Motor neuron (in vitro differentiated cells): ENCODE data around the gene VMP1. TPM values are rescaled to one million over a fixed set of nuclear protein-coding genes. Genes with fewer than 3 reads are reported as not detected.
"Not testable (repeated sequence)": the region's sequence is repeated elsewhere in the genome, so short reads cannot be mapped to it uniquely, and the experiment has no call there.

Experiments used
- ATAC-seq, 8 experiments: fragments of 200-7000 bp; cut with Tn5 transposase; replicated peaks in 6 of 8; 2 replicates each; pipeline ENCODE4 v1.8.0; 2021; ENCODE audit warnings: mild to moderate bottlenecking in 8 of 8, moderate library complexity in 8 of 8
- H3K27ac ChIP-seq, 2 donors: fragments of 250-450 bp; sonication (Bioruptor Pico); 2 replicates each; pipeline ENCODE4 v1.9.0; 2021; ENCODE audit warnings: antibody characterized with exemption in 2 of 2, mild to moderate bottlenecking in 2 of 2, moderate library complexity in 1 of 2
- H3K4me1 ChIP-seq, 2 donors: fragments of 250-450 bp; sonication (Bioruptor Pico); replicated peaks in 1 of 2; 2 replicates each; pipeline ENCODE4 v1.6.1; 2021; ENCODE audit warnings: antibody characterized with exemption in 2 of 2, mild to moderate bottlenecking in 2 of 2, moderate library complexity in 1 of 2
- H3K4me3 ChIP-seq, 5 donors: fragments of 250-450 bp; sonication (Bioruptor Pico); 2 replicates each; pipeline ENCODE4 v1.9.0; 2021; ENCODE audit warnings: antibody characterized with exemption in 5 of 5, mild to moderate bottlenecking in 5 of 5, moderate library complexity in 4 of 5
- WGBS, 10 experiments: fragments of 450-650 bp; shearing (Covaris generic); methylation state at CpG; one replicate each; pipeline ENCODE4 v1.0.0; 2022; 5-methylcytosine and 5-hydroxymethylcytosine counted together
- in situ Hi-C, 9 experiments: fragments of 400-800 bp; cut with MboI; loops; one replicate each; pipeline ENCODE4 v1.15.0; 2021; ENCODE audit warnings: low sequenced_read_pairs in 9 of 9, low pct_unique_long_range_greater_than_20kb in 2 of 9; ENCODE audit not compliant: unreplicated experiment in 9 of 9
- total RNA-seq, 8 experiments: library from RNA; unstranded; fragments of 300-600 nt; gene quantifications; 2 replicates each; pipeline versions ENCODE4 v1.2.3 to v1.2.4, GENCODE V29; 2022

The VMP1 gene
- total RNA-seq, 8 experiments from 2014 or later = 48.1 to 302 (median 110) TPM

GRCh38 chr17:59811209-59811608 is 103.8 kb downstream of the VMP1 start:
- H3K4me3 ChIP-seq = no peak overlapping the region
- ATAC-seq = peak in 1 of 8 experiments; percentile 39
- no peak overlapping the region for H3K27ac ChIP-seq
- 89 to 100% (median 100%) methylated on average over 1 of the region's 1 CpG; no CpG with 5 or more reads in 6 of the 10 experiments for whole genome bisulfite sequencing, 10 experiments
- in situ Hi-C loops = no loop called here
- no peaks in the 10 kb centered on the region for H3K4me1 ChIP-seq

GRCh38 chr17:59812139-59812538 is 104.7 kb downstream of the VMP1 start:
- WGBS, 10 experiments = 57 to 100% (median 90%) methylated on average over 1 to 3 of the region's 3 CpGs; no CpG with 5 or more reads in 2 of the 10 experiments
- Histone ChIP-seq H3K27ac (no peak overlapping the region), H3K4me1 (no peaks in the 10 kb centered on the region), H3K4me3 (no peak overlapping the region)
- ATAC-seq = peak in 1 of 8 experiments; percentile 22
- in situ Hi-C loops = no loop called here

GRCh38 chr17:59814276-59814675 is 106.8 kb downstream of the VMP1 start:
- Histone ChIP-seq H3K4me1 (no peaks in the 10 kb centered on the region), H3K27ac (no peak overlapping the region), H3K4me3 (no peak overlapping the region)
- in situ Hi-C loops = no loop called here
- 80 to 100% (median 100%) methylated on average over 1 of the region's 1 CpG; no CpG with 5 or more reads in 5 of the 10 experiments for WGBS, 10 experiments
- no peak for ATAC-seq

- 60 to 100% (median 94%) methylated on average over 1 to 3 of the region's 3 CpGs; no CpG with 5 or more reads in 1 of the 10 experiments for WGBS, 10 experiments
- no peak overlapping the region for H3K4me3 ChIP-seq
- no peaks in the 10 kb centered on the region for H3K4me1 ChIP-seq
- in situ Hi-C loops = no loop called here
- ATAC-seq = peak in 1 of 8 experiments; percentile 18
- H3K27ac ChIP-seq = no peak overlapping the region
Observed at GRCh38 chr17:59814685-59815084, 107.2 kb downstream of the VMP1 start.

GRCh38 chr17:59815965-59816364 is 108.5 kb downstream of the VMP1 start:
- no peak overlapping the region for H3K27ac ChIP-seq
- no peaks in the 10 kb centered on the region for H3K4me1 ChIP-seq
- WGBS, 10 experiments = 33 to 86% (median 68%) methylated on average over 1 of the region's 1 CpG; no CpG with 5 or more reads in 2 of the 10 experiments
- ATAC-seq = no peak
- in situ Hi-C loops = no loop called here
- no peak overlapping the region for H3K4me3 ChIP-seq

GRCh38 chr17:59825533-59826322 is 118.3 kb downstream of the VMP1 start:
- ATAC-seq = peak in 2 of 8 experiments; percentile 2 to 19
- Histone ChIP-seq H3K27ac (no peak overlapping the region), H3K4me1 (peaks cover 16 to 22% of the 10 kb centered on the region in 2 donors), H3K4me3 (no peak overlapping the region)
- in situ Hi-C loops = no loop called here
- WGBS, 10 experiments = 26 to 88% (median 66%) methylated on average over 1 to 4 of the region's 5 CpGs

GRCh38 chr17:59826706-59827453 is 119.4 kb downstream of the VMP1 start:
- WGBS, 10 experiments = 20 to 96% (median 85%) methylated on average over 1 to 4 of the region's 4 CpGs; no CpG with 5 or more reads in 2 of the 10 experiments

GRCh38 chr17:59827721-59828477 is 120.4 kb downstream of the VMP1 start:
- in situ Hi-C loops = no loop called here
- WGBS, 10 experiments = 98 to 100% (median 100%) methylated on average over 1 to 5 of the region's 5 CpGs; no CpG with 5 or more reads in 5 of the 10 experiments
- peaks cover 16 to 22% of the 10 kb centered on the region in 2 donors for H3K4me1 ChIP-seq
- no peak overlapping the region for H3K4me3 ChIP-seq
- no peak overlapping the region for H3K27ac ChIP-seq
- no peak for ATAC-seq

More at GRCh38 chr17:59826706-59827453, 119.4 kb downstream of the VMP1 start:
- Histone ChIP-seq H3K4me3 (no peak overlapping the region), H3K27ac (no peak overlapping the region), H3K4me1 (peaks cover 16 to 22% of the 10 kb centered on the region in 2 donors)
- no peak for ATAC-seq
- in situ Hi-C loops = no loop called here

GRCh38 chr17:59828478-59828760 is 121.0 kb downstream of the VMP1 start:
- no peak overlapping the region for H3K4me3 ChIP-seq
- peaks cover 16 to 22% of the 10 kb centered on the region in 2 donors for H3K4me1 ChIP-seq
- no peak overlapping the region for H3K27ac ChIP-seq
- ATAC-seq = no peak
- 0 to 89% (median 50%) methylated on average over 1 to 2 of the region's 2 CpGs; no CpG with 5 or more reads in 2 of the 10 experiments for WGBS, 10 experiments
- in situ Hi-C loops = no loop called here

GRCh38 chr17:59828819-59829216 is 121.4 kb downstream of the VMP1 start:
- H3K4me1 ChIP-seq = peaks cover 16 to 22% of the 10 kb centered on the region in 2 donors
- WGBS, 10 experiments = 17 to 93% (median 73%) methylated on average over 1 to 7 of the region's 7 CpGs; no CpG with 5 or more reads in 3 of the 10 experiments
- in situ Hi-C loops, H3K27ac ChIP-seq, H3K4me3 ChIP-seq: not testable (repeated sequence)
- ATAC-seq = peak; percentile 0 to 30 (median 12)

- H3K4me3 ChIP-seq = no peak overlapping the region
- ATAC-seq = peak; percentile 82 to 99 (median 98)
- H3K27ac ChIP-seq = no peak overlapping the region
- WGBS, 10 experiments = 0 to 100% (median 19%) methylated on average over 1 to 4 of the region's 4 CpGs
- H3K4me1 ChIP-seq = peaks cover 16 to 22% of the 10 kb centered on the region in 2 donors
- in situ Hi-C loops = no loop called here
Observed at GRCh38 chr17:59829217-59830006, 122.0 kb downstream of the VMP1 start.

- in situ Hi-C loops = no loop called here
- ATAC-seq = peak in 3 of 8 experiments; percentile 4 to 10 (median 8)
- Histone ChIP-seq H3K27ac (no peak overlapping the region), H3K4me3 (no peak overlapping the region), H3K4me1 (peaks cover 16 to 22% of the 10 kb centered on the region in 2 donors)
- WGBS, 10 experiments = 33 to 100% (median 92%) methylated on average over 1 to 3 of the region's 3 CpGs; no CpG with 5 or more reads in 3 of the 10 experiments
Observed at GRCh38 chr17:59830007-59830630, 122.7 kb downstream of the VMP1 start.
